HG03520 (cell line): ENCODE results near the gene ZNF277.
"Not testable (repeated sequence)": the region's sequence is repeated elsewhere in the genome, so short reads cannot be mapped to it uniquely, and the experiment has no call there.

ENCODE experiments used
- ATAC-seq: cut with Tn5 transposase; IDR thresholded peaks from one replicate; pipeline ENCODE4 v1.9.1; 2021; ENCODE audit warnings: mild to moderate bottlenecking, moderate library complexity; ENCODE audit not compliant: unreplicated experiment

ZNF277 gene

DNA sequence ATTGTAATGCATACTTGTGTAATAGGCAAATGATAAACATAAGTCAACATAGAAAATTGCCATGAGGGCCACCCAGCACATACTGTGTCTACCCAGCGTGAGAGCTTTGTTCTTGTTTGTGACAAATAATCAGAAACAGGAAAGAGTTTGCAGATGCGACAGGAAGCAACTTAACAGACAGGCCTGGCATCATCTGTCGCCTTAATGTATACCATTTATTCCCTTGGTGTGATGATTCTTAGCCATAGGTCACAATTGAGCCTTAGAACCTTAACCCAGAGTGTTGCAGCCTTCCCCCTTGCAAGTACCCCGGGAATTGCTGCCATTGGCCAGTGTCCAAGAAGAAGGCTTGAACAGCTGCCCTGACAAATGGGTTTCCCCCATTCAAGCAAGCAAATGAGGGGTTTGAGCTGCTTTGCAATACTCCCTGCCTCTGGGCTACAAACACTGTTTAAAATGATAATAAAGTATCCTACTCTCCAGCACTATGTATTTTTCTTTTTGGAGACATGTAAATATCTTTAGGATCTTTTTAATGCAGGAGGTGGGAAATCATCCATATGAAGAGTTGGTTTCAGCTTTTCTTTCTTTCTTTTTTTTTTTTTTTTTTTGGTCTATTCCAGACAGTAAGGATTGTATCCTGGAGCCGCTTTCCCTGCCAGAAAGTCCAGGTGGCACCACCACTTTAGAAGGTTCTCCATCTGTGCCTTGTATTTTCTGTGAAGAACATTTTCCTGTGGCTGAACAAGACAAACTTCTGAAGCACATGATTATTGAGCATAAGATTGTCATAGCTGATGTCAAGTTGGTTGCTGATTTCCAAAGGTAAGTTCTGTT, 80.0 kb downstream of the ZNF277 start:
- ATAC-seq: no peak

DNA sequence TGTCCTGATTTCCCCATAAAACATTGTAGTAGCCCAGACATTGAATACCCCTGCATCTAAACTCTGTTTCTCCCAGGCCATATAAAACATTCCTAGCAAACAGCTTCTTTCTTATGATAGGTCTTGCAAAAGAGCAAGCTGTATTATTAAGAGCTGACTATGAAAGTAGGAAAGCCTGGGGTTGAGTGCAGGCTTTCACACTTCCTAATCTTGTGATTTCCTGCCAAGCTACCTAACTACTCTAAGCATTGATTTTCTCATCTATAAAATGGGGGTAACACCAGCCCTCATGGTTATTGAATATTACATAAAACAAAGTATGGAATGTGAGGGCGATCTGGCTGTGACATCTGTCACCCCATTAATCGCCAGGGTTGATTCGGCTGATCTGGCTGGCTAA, 81.8 kb downstream of the ZNF277 start:
- ATAC-seq: no peak

DNA sequence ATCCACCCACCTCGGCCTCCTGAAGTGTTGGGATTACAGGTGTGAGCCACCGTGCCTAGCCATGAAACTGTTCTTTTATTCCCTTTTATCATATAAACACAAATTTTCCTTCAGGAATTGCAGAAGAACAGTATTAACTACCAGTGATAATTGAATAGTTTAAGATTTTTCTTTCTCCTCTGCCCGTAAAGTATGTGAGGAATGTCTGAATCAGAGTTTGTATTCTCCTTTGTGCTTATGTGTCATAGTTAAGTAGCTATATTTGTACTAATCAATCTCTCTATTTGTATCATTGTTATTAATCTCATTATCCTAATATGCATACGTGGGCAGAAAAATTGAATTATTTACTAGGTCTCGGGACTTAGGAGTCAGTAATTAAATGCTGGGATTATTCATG, 83.6 kb downstream of the ZNF277 start:
- no peak for ATAC-seq

DNA sequence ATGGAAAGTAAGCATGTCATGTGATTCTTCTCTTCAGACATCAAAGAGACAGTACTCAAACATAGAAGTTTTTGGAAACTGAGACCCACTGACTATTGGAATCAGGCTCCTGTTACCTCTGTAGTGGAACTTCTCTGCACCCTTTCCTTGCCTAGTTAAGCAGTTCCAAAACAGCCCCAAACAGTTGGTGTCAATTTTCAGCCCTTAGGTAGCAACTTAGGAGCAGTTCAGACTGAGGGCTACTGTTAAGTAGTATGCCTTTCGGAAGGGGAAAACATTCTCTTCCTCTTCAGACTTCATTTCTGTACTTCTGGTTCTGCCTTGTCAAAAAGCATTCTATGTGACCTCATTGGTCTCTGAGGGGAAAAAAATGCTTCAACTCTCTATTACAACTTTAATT, 85.7 kb downstream of the ZNF277 start:
- no peak for ATAC-seq

DNA sequence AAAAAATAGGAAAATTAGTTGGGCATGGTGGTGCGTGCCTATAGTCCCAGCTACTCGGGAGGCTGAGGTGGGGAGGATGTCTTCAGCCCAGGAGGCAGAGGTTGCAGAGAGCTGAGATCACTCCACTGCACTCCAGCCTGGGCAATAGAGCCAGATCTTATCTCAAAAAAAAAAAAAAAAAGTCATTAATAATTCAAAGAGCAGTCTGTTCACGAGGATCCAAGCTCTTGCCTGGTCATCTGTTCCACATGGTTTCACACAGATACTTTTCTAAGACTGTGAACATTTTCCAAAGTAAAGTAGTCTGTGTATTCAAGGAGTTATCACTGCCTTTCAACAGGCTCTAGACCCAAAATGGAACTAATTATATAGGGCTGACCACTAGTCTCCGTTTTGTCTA, 86.9 kb downstream of the ZNF277 start:
- no peak for ATAC-seq

- no peak for ATAC-seq
Measured at GRCh38 chr7:112296432-112296831, 89.9 kb downstream of the ZNF277 start.

DNA sequence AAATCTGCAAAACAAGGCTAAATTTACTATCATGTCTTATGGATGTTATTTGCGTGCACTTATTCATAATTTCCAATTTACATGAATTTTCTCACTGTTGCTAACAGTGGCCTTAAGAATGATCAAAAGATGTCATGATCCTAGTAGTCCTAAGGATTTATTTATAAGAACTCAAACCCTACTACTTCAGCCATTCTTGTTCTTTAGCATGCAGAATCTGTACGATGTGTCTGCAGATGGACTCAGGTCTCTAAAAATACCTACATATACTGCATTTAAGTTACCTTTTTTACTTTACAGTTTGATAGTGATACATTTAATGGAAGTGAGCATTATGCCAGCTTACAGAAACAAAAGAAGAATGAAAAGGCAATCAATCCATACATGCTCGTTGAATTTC, 91.2 kb downstream of the ZNF277 start:
- no peak for ATAC-seq

- no peak for ATAC-seq
Measured at GRCh38 chr7:112298543-112299100, 92.1 kb downstream of the ZNF277 start.

- ATAC-seq: no peak
Measured at GRCh38 chr7:112300072-112300471, 93.6 kb downstream of the ZNF277 start.

GRCh38 chr7:112300831-112301407, 94.4 kb downstream of the ZNF277 start:
- ATAC-seq: no peak

DNA sequence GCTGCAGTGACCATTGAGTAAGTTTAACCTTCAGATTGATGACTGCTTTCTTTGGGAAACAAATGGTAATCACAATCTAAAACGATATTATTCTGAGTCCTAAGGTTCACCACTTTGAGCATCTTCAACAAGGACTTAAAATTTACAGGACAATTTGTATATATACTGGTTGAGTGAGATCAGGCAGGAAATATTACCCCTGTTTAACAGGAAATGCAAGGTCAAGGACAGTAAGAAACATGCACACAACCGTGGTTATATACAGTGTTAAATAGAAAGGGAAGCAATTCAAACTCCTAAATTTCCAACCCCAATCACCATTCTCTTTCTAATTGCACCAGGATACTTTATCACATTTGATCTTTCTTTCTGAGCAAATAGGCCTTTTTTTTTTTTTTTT, 96.1 kb downstream of the ZNF277 start:
- ATAC-seq: no peak

GRCh38 chr7:112306903-112307302, 100.4 kb downstream of the ZNF277 start:
- ATAC-seq: no peak

- no peak for ATAC-seq
Measured at GRCh38 chr7:112307506-112307905, 101.0 kb downstream of the ZNF277 start.

DNA sequence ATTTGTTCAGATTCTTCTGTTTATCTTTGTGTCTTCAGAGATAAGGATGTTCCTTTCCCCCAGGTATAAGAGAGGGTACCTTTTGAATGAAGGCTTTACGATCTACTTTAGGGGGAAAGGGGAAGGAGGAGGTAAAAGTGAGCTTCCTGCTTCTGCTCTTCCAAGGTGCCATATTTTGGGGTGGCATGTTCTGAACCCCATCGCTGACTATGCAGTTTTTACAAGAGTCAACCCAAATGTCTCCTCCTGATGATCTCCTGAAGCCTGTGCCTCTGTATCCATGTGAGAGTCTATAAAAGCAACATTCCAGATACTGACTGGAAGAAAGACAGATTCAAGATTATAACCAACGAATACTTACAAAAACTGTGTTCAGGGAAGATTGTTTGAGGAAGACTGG, 102.5 kb downstream of the ZNF277 start:
- ATAC-seq: no peak

DNA sequence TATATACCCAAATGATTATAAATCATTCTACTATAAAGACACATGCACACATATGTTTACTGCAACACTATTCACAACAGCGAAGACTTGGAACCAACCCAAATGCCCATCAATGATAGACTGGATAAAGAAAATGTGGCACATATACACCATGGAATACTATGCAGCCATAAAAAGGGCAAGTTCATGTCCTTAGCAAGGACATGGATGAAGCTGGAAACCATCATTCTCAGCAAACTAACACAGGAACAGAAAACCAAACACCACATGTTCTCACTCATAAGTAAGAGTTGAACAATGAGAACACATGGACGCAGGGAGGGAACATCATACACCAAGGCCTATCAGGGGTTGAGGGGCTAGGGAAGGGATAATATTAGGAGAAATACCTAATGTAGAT, 110.3 kb downstream of the ZNF277 start:
- ATAC-seq: not testable (repeated sequence)

GRCh38 chr7:112322070-112322469, 115.6 kb downstream of the ZNF277 start:
- no peak for ATAC-seq

GRCh38 chr7:112327566-112327965, 121.1 kb downstream of the ZNF277 start:
- no peak for ATAC-seq

- ATAC-seq: no peak
Measured at GRCh38 chr7:112331492-112331891, 125.0 kb downstream of the ZNF277 start.

DNA sequence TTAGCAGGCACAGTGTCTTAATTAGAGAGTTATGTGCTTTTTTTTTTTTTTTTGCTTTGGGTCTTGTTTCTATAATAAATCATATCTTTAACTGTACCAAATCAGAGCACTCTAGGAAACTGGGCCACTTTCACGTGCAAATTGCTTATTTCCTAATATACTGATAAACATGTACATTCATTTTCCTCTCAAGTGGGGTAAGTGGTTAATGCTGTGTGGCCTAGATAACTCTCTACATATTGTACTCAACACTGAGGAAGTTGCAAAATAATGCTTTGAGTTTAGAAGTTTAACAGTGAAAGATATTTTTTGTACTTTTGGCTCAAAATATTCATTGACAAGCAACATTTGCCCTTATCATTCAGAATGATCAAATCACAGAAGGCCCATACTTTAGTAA, 127.9 kb downstream of the ZNF277 start:
- ATAC-seq: no peak

- no peak for ATAC-seq
Measured at GRCh38 chr7:112336261-112336660, 129.8 kb downstream of the ZNF277 start.

DNA sequence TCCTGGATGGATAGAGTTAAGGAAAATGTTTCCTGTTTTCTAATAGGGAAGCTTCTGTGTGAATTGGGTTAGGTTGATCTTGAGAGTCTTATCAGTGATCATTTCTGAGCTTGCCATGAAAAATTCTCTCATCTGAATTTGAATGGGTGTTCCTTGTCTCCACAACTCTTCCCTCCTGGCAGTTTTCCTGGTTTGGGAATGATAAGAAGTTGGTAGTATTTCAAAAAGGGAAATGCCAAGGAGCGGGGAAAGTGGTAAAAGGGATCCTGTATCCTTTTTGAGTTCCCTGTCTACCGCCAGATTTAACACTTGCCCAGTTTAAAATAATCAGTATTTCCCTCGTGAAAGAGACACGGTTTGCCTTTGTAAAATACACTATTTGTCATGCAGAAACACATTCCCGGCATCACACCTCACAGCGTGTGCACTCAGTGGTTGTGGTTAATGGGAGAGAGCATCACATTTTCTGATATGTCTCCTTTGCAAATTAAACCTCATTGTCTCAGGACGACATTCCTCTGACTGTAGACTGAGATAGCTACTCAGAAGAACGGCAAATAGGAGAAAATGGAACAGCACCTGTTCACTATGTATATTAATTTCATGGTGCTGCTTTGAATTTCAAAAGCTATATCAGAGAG, 130.6 kb downstream of the ZNF277 start:
- ATAC-seq: no peak

GRCh38 chr7:112337892-112338291, 131.4 kb downstream of the ZNF277 start:
- no peak for ATAC-seq
